Measurements from ENCODE around the gene CHRM2. TPM values are rescaled to one million over a fixed set of nuclear protein-coding genes. Genes with fewer than 3 reads are reported as not detected.

CHRM2 gene
- total and polyA plus RNA-seq, 2 experiments from 2014 or later: 0.21 to 0.35 TPM

DNA sequence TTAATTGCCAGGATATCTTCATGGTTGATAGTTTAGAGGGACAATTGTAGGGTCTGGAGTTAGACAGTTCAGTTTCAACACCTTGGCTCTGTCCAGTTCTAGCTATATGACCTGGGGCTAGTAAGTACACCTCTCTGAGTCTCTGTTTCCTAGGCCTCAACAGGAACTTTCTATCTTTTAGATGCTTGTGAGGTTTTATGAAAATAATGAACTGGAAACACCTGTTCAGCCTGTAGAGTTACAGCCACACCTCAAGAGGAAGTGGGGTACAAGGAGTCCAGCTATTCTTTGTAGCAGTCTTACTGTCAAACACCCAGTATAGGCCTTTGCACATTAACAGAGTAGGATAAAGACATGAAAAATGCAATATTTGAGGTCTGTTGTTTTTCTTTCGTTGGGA is 73.4 kb downstream of the CHRM2 start:
- H3K27ac Mint-ChIP-seq: no peak overlapping the region
- Histone ChIP-seq H3K9me2 (ENCODE audit: insufficient read depth) (no peaks in the 10 kb centered on the region), H3K4me1 (ENCODE audit: insufficient read depth) (no peaks in the 10 kb centered on the region), H3K27me3 (ENCODE audit: insufficient read depth) (no peaks in the 10 kb centered on the region), H3K36me3 (ENCODE audit: insufficient read depth) (no peaks in the 10 kb centered on the region), H3K4me3 (no peak overlapping the region), H3F3A (replicated peaks; ENCODE audit: low read depth) (no peaks in the 10 kb centered on the region), H3K27ac (ENCODE audit: low read depth) (no peak overlapping the region), H2AFZ (no peak overlapping the region), H3K4me2 (no peak overlapping the region), H4K20me1 (replicated peaks; ENCODE audit: insufficient read depth) (no peaks in the 10 kb centered on the region), H3K79me2 (replicated peaks; ENCODE audit: insufficient read depth) (no peaks in the 10 kb centered on the region)
- H3K4me1 Mint-ChIP-seq: peaks cover 9% of the 10 kb centered on the region
- peaks cover 5% of the 10 kb centered on the region for H3K27me3 Mint-ChIP-seq (ENCODE audit: insufficient read depth, low read depth, poor library complexity)
- TF ChIP-seq EZH2phosphoT487 (IDR thresholded peaks at IDR 0.05; ENCODE audit: unreplicated experiment) (no peak), ZNF331 (CRISPR knock-in tag; IDR thresholded peaks at IDR 0.05; ENCODE audit: low read depth) (no peak), CREB1 (CRISPR knock-in tag; IDR thresholded peaks at IDR 0.05; ENCODE audit: low read depth) (no peak), NANOG (IDR thresholded peaks at IDR 0.05; ENCODE audit: borderline replicate concordance) (no peak), ZNF114 (CRISPR knock-in tag; IDR thresholded peaks at IDR 0.05) (no peak), STAT1 (IDR thresholded peaks at IDR 0.05; ENCODE audit: unreplicated experiment) (no peak), JUNB (IDR thresholded peaks at IDR 0.05; ENCODE audit: unreplicated experiment) (no peak), POLR2AphosphoS5 (IDR thresholded peaks at IDR 0.05; ENCODE audit: low read depth) (no peak), EZH2 (IDR thresholded peaks at IDR 0.05; ENCODE audit: low read depth, unreplicated experiment) (no peak)
- TF ChIP-seq, protein P1, sequence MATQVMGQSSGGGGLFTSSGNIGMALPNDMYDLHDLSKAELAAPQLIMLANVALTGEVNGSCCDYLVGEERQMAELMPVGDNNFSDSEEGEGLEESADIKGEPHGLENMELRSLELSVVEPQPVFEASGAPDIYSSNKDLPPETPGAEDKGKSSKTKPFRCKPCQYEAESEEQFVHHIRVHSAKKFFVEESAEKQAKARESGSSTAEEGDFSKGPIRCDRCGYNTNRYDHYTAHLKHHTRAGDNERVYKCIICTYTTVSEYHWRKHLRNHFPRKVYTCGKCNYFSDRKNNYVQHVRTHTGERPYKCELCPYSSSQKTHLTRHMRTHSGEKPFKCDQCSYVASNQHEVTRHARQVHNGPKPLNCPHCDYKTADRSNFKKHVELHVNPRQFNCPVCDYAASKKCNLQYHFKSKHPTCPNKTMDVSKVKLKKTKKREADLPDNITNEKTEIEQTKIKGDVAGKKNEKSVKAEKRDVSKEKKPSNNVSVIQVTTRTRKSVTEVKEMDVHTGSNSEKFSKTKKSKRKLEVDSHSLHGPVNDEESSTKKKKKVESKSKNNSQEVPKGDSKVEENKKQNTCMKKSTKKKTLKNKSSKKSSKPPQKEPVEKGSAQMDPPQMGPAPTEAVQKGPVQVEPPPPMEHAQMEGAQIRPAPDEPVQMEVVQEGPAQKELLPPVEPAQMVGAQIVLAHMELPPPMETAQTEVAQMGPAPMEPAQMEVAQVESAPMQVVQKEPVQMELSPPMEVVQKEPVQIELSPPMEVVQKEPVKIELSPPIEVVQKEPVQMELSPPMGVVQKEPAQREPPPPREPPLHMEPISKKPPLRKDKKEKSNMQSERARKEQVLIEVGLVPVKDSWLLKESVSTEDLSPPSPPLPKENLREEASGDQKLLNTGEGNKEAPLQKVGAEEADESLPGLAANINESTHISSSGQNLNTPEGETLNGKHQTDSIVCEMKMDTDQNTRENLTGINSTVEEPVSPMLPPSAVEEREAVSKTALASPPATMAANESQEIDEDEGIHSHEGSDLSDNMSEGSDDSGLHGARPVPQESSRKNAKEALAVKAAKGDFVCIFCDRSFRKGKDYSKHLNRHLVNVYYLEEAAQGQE (IDR thresholded peaks at IDR 0.05; ENCODE audit: unreplicated experiment): no peak
- TF ChIP-seq, protein P2, sequence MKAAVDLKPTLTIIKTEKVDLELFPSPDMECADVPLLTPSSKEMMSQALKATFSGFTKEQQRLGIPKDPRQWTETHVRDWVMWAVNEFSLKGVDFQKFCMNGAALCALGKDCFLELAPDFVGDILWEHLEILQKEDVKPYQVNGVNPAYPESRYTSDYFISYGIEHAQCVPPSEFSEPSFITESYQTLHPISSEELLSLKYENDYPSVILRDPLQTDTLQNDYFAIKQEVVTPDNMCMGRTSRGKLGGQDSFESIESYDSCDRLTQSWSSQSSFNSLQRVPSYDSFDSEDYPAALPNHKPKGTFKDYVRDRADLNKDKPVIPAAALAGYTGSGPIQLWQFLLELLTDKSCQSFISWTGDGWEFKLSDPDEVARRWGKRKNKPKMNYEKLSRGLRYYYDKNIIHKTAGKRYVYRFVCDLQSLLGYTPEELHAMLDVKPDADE (IDR thresholded peaks at IDR 0.05): no peak
- TF ChIP-seq, protein P3, sequence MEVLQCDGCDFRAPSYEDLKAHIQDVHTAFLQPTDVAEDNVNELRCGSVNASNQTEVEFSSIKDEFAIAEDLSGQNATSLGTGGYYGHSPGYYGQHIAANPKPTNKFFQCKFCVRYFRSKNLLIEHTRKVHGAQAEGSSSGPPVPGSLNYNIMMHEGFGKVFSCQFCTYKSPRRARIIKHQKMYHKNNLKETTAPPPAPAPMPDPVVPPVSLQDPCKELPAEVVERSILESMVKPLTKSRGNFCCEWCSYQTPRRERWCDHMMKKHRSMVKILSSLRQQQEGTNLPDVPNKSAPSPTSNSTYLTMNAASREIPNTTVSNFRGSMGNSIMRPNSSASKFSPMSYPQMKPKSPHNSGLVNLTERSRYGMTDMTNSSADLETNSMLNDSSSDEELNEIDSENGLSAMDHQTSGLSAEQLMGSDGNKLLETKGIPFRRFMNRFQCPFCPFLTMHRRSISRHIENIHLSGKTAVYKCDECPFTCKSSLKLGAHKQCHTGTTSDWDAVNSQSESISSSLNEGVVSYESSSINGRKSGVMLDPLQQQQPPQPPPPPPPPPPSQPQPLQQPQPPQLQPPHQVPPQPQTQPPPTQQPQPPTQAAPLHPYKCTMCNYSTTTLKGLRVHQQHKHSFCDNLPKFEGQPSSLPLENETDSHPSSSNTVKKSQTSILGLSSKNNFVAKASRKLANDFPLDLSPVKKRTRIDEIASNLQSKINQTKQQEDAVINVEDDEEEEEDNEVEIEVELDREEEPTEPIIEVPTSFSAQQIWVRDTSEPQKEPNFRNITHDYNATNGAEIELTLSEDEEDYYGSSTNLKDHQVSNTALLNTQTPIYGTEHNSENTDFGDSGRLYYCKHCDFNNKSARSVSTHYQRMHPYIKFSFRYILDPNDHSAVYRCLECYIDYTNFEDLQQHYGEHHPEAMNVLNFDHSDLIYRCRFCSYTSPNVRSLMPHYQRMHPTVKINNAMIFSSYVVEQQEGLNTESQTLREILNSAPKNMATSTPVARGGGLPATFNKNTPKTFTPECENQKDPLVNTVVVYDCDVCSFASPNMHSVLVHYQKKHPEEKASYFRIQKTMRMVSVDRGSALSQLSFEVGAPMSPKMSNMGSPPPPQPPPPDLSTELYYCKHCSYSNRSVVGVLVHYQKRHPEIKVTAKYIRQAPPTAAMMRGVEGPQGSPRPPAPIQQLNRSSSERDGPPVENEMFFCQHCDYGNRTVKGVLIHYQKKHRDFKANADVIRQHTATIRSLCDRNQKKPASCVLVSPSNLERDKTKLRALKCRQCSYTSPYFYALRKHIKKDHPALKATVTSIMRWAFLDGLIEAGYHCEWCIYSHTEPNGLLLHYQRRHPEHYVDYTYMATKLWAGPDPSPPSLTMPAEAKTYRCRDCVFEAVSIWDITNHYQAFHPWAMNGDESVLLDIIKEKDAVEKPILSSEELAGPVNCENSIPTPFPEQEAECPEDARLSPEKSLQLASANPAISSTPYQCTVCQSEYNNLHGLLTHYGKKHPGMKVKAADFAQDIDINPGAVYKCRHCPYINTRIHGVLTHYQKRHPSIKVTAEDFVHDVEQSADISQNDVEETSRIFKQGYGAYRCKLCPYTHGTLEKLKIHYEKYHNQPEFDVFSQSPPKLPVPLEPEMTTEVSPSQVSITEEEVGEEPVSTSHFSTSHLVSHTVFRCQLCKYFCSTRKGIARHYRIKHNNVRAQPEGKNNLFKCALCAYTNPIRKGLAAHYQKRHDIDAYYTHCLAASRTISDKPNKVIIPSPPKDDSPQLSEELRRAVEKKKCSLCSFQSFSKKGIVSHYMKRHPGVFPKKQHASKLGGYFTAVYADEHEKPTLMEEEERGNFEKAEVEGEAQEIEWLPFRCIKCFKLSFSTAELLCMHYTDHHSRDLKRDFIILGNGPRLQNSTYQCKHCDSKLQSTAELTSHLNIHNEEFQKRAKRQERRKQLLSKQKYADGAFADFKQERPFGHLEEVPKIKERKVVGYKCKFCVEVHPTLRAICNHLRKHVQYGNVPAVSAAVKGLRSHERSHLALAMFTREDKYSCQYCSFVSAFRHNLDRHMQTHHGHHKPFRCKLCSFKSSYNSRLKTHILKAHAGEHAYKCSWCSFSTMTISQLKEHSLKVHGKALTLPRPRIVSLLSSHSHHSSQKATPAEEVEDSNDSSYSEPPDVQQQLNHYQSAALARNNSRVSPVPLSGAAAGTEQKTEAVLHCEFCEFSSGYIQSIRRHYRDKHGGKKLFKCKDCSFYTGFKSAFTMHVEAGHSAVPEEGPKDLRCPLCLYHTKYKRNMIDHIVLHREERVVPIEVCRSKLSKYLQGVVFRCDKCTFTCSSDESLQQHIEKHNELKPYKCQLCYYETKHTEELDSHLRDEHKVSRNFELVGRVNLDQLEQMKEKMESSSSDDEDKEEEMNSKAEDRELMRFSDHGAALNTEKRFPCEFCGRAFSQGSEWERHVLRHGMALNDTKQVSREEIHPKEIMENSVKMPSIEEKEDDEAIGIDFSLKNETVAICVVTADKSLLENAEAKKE (CRISPR knock-in tag; IDR thresholded peaks at IDR 0.05): no peak
- TF ChIP-seq, protein P4, sequence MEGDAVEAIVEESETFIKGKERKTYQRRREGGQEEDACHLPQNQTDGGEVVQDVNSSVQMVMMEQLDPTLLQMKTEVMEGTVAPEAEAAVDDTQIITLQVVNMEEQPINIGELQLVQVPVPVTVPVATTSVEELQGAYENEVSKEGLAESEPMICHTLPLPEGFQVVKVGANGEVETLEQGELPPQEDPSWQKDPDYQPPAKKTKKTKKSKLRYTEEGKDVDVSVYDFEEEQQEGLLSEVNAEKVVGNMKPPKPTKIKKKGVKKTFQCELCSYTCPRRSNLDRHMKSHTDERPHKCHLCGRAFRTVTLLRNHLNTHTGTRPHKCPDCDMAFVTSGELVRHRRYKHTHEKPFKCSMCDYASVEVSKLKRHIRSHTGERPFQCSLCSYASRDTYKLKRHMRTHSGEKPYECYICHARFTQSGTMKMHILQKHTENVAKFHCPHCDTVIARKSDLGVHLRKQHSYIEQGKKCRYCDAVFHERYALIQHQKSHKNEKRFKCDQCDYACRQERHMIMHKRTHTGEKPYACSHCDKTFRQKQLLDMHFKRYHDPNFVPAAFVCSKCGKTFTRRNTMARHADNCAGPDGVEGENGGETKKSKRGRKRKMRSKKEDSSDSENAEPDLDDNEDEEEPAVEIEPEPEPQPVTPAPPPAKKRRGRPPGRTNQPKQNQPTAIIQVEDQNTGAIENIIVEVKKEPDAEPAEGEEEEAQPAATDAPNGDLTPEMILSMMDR (conservative IDR thresholded peaks at IDR 0.05; ENCODE audit: low read depth in 2 of 2): no peak
- no peak for DNase-seq (ENCODE audit: low spot score)
- H3K4me3 Mint-ChIP-seq: no peak overlapping the region
- H3K9me3 Mint-ChIP-seq: no peaks in the 10 kb centered on the region
- ATAC-seq: no peak
- H3K36me3 Mint-ChIP-seq (ENCODE audit: low read depth): no peaks in the 10 kb centered on the region
